ENCODE data around the gene RIN3. TPM values are rescaled to one million over a fixed set of nuclear protein-coding genes. Genes with fewer than 3 reads are reported as not detected.

The RIN3 gene
- total and polyA plus RNA-seq, 10 of the 15 experiments (the other 5 are each of a cell fraction or from before 2014, with no cell fraction given): 0.91 to 23.3 (median 6.3) TPM

DNA sequence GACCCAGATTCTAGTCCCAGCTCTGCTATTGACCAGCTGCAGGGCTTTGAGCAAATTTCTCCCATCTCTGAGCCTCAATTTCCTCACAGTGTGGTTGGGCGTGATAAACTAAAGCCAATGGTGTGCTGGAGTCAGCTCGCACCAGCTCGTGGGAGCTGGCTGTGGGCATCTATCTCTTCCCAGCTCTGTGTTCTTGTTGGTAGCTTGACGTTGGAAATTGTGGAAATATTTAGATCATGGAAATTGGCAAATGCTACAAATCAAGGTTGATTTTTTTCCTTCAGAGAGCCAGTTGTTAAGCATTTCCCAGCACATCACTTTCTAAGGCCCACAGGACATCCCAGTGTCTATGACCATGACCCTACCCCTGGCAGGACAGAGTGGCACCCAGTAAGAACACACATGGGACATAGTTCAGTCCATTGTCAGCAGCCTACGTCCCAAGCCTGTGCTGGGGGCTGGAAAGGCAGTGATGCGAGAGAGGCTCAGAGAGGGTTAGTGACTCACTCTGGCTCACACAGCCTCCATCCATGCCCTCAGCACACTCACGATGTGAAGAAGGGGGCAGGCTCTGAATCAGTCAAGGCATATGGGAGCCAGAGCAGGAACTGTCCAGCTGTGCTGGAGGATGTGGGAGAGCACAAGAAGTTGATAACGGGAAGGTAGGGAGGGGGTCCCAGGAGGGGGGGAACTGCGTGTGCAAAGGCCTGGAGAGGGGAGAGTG is 157.2 kb downstream of the RIN3 start (continued):
- TF ChIP-seq, protein P1, sequence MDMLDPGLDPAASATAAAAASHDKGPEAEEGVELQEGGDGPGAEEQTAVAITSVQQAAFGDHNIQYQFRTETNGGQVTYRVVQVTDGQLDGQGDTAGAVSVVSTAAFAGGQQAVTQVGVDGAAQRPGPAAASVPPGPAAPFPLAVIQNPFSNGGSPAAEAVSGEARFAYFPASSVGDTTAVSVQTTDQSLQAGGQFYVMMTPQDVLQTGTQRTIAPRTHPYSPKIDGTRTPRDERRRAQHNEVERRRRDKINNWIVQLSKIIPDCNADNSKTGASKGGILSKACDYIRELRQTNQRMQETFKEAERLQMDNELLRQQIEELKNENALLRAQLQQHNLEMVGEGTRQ (IDR thresholded peaks at IDR 0.05; ENCODE audit: borderline replicate concordance, low read depth, low read length): no peak

DNA sequence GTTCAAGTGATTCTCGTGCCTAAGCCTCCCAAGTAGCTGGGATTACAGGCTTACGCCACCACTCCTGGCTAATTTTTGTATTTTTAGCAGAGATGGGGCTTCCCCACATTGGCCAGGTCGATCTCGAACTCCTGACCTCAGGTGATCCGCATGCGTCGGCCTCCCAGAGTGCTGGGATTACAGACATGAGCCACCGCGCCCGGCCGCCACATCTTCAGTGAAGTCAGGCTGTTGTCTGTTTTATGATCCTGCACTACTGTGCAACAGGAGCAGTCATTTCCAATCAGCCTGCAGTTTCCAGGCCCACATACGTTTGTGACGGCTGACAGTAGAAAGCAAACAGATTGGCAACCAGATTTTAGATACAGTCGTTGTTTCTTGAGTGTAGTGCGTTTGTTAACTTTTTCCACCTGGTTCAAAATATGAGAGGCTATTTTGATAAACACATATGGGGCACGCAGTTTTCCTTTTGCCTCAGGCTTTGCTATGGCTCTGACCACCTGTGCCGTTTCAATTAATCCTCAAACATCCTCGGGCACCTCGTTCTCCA is 160.1 kb downstream of the RIN3 start:
- TF ChIP-seq HDAC2 (IDR thresholded peaks at IDR 0.05): no peak
- TF ChIP-seq GATAD2B (conservative IDR thresholded peaks at IDR 0.05; ENCODE audit: low read depth): no peak
- no peak for TF ChIP-seq JUNB (IDR thresholded peaks at IDR 0.05)
- TF ChIP-seq, protein P2, sequence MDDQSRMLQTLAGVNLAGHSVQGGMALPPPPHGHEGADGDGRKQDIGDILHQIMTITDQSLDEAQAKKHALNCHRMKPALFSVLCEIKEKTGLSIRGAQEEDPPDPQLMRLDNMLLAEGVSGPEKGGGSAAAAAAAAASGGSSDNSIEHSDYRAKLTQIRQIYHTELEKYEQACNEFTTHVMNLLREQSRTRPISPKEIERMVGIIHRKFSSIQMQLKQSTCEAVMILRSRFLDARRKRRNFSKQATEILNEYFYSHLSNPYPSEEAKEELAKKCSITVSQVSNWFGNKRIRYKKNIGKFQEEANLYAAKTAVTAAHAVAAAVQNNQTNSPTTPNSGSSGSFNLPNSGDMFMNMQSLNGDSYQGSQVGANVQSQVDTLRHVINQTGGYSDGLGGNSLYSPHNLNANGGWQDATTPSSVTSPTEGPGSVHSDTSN (IDR thresholded peaks at IDR 0.05; ENCODE audit: insufficient replicate concordance, low read depth, low read length): no peak
- TF ChIP-seq RELA (IDR thresholded peaks at IDR 0.05; ENCODE audit: borderline replicate concordance, partially characterized antibody): no peak
- ChIA-PET CTCF (interaction anchor here (1.0 to 3.4 kb wide), 5 partner anchors 9 to 110 kb away, joined by 3 to 29 read pairs (median 7); no protein-coding TSS in a partner anchor), RAD21 (ENCODE audit: unreplicated experiment) (interaction anchor here (1.0 to 5.3 kb wide), 4 partner anchors 10 to 110 kb away, joined by 3 to 67 read pairs (median 10); no protein-coding TSS in a partner anchor), POLR2A (interaction anchor here (1.6 kb wide), 1 partner anchor 21 kb away, joined by 7 read pairs; no protein-coding TSS in a partner anchor), SMC1A (ENCODE audit: uncharacterized antibody, unreplicated experiment) (interaction anchor here (0.6 to 4.3 kb wide), 9 partner anchors 8 to 551 kb away, joined by 3 to 58 read pairs (median 5); no protein-coding TSS in a partner anchor)
- BruUV-seq (replicated peaks): no TSS peak
- H3K9me3 ChIP-seq (replicated peaks; ENCODE audit: control insufficient read depth, insufficient read depth, low read length): no peaks in the 10 kb centered on the region; the same call in 2 of the 3 replicates
- in situ Hi-C loops (cut with MboI): no loop called here
- 88% methylated on average over 19 of the region's 19 CpGs for WGBS (ENCODE audit: insufficient coverage, insufficient replicate concordance, low lambda C conversion rate, missing lambda C conversion rate)
- FAIRE-seq (no peak), ATAC-seq (no peak), DNase-seq (ENCODE audit: low read depth, low spot score) (no peak)
- H3K4me1 ChIP-seq (ENCODE audit: control insufficient read depth, insufficient read depth, low read length): peaks cover 43% of the 10 kb centered on the region
- no peak overlapping the region for H3K27ac ChIP-seq (ENCODE audit: control insufficient read depth, insufficient read depth)
- H4K20me1 ChIP-seq (ENCODE audit: control insufficient read depth, insufficient read depth): no peaks in the 10 kb centered on the region
- H3K27me3 ChIP-seq (replicated peaks in 1 of 2; ENCODE audit: control insufficient read depth in 2 of 2, insufficient read depth in 2 of 2, low read length in 1 of 2): no peaks in the 10 kb centered on the region
- H3K9ac ChIP-seq (ENCODE audit: control insufficient read depth, insufficient read depth, low read length): no peak overlapping the region
- H2AFZ ChIP-seq (ENCODE audit: control insufficient read depth, low read depth, low read length): no peak overlapping the region
- H3K4me3 ChIP-seq: no peak overlapping the region
- intact Hi-C loops (cut with micrococcal nuclease; ENCODE audit: unreplicated experiment): no loop called here
- H3K79me2 ChIP-seq (ENCODE audit: control insufficient read depth, insufficient read depth, low read length): no peaks in the 10 kb centered on the region
- H3K4me2 ChIP-seq (ENCODE audit: control insufficient read depth, insufficient read depth): no peak overlapping the region
- peaks cover 0 to 7% of the 10 kb centered on the region in 2 experiments; a peak in 2 of 4 replicates for H3K36me3 ChIP-seq (ENCODE audit: control insufficient read depth in 2 of 2, insufficient read depth in 2 of 2, low read length in 1 of 2)
